GM11168 (cell line): ENCODE data around the gene SLC6A9.

Experiments used
- in situ Hi-C: fragments of 300-500 bp; cut with MboI; formaldehyde crosslinking; loops from one replicate; pipeline ENCODE4 v1.12.0; 2022; ENCODE audit warnings: low sequenced_read_pairs; ENCODE audit not compliant: unreplicated experiment

Gene SLC6A9

GRCh38 chr1:44030605-44031251 is 534 bp downstream of the SLC6A9 start:
- in situ Hi-C loops, result no loop called here

GRCh38 chr1:44029911-44030604 is 1.2 kb downstream of the SLC6A9 start:
- in situ Hi-C loops, result no loop called here

- in situ Hi-C loops, result no loop called here
Observed at GRCh38 chr1:44029260-44029910, 1.9 kb downstream of the SLC6A9 start.

- in situ Hi-C loops, result no loop called here
Observed at GRCh38 chr1:44027320-44027719, 3.9 kb downstream of the SLC6A9 start.

GRCh38 chr1:44025816-44026215 is 5.4 kb downstream of the SLC6A9 start:
- in situ Hi-C loops, result no loop called here

- in situ Hi-C loops, result no loop called here
Observed at GRCh38 chr1:44024903-44025525, 6.2 kb downstream of the SLC6A9 start.

GRCh38 chr1:44024031-44024902 is 7.0 kb downstream of the SLC6A9 start:
- in situ Hi-C loops, result no loop called here

- in situ Hi-C loops, result no loop called here
Observed at GRCh38 chr1:44021581-44022321, 9.5 kb downstream of the SLC6A9 start.

- in situ Hi-C loops, result no loop called here
Observed at GRCh38 chr1:44021156-44021555, 10.1 kb downstream of the SLC6A9 start.

- in situ Hi-C loops, result no loop called here
Observed at GRCh38 chr1:44020464-44020863, 10.8 kb downstream of the SLC6A9 start.

- in situ Hi-C loops, result no loop called here
Observed at GRCh38 chr1:44019466-44019948, 11.8 kb downstream of the SLC6A9 start.

- in situ Hi-C loops, result no loop called here
Observed at GRCh38 chr1:44016890-44017400, 14.3 kb downstream of the SLC6A9 start.

- in situ Hi-C loops, result no loop called here
Observed at GRCh38 chr1:44016041-44016889, 15.0 kb downstream of the SLC6A9 start.

- in situ Hi-C loops, result no loop called here
Observed at GRCh38 chr1:44015206-44015605, 16.1 kb downstream of the SLC6A9 start.

- in situ Hi-C loops, result no loop called here
Observed at GRCh38 chr1:44014365-44015104, 16.7 kb downstream of the SLC6A9 start.

- in situ Hi-C loops, result no loop called here
Observed at GRCh38 chr1:44013949-44014348, 17.3 kb downstream of the SLC6A9 start.

GRCh38 chr1:44012941-44013609 is 18.2 kb downstream of the SLC6A9 start:
- in situ Hi-C loops, result no loop called here
